Left ventricle myocardium inferior (tissue), 1 donor: Measurements from ENCODE around the gene TMEM214. TPM values are rescaled to one million over a fixed set of nuclear protein-coding genes. Genes with fewer than 3 reads are reported as not detected.

Experiments used
- DNase-seq: peaks from one replicate; pipeline ENCODE4 v3.0.0-alpha.2; 2020
- H3K27ac ChIP-seq: fragments of 200-600 bp; replicated peaks from 2 replicates; pipeline ENCODE4 v1.8.0; 2021
- H3K27me3 ChIP-seq: fragments of 200-600 bp; 2 replicates; pipeline ENCODE4 v1.8.0; 2021; ENCODE audit warnings: low read depth
- H3K36me3 ChIP-seq: fragments of 200-600 bp; 2 replicates; pipeline ENCODE4 v1.8.0; 2021
- H3K4me1 ChIP-seq: fragments of 200-600 bp; 2 replicates; pipeline ENCODE4 v1.8.0; 2021
- H3K4me3 ChIP-seq: fragments of 200-600 bp; 2 replicates; pipeline ENCODE4 v1.8.0; 2021; ENCODE audit warnings: mild to moderate bottlenecking, moderate library complexity
- H3K9me3 ChIP-seq: fragments of 200-600 bp; replicated peaks from 2 replicates; pipeline ENCODE4 v1.8.0; 2021
- CTCF ChIP-seq: fragments of 200-600 bp; IDR thresholded peaks from 2 replicates; pipeline ENCODE4 v1.8.0; 2021; ENCODE audit warnings: antibody characterized with exemption, mild to moderate bottlenecking, borderline replicate concordance
- intact Hi-C: fragments of 100-400 bp; cut with micrococcal nuclease; formaldehyde crosslinking; loops from one replicate; pipeline ENCODE4 v1.11.0; 2022
- total RNA-seq: library from RNA; stranded (reverse); fragmentation: NEBNext Ultra II Directional; extraction: Animal tissue kit (Norgen Biotek cat#: 25700); gene quantifications from one replicate; pipeline ENCODE4 v1.2.1, GENCODE V29; 2021
- donor health status: DM: no; HTN: yes; CAD: no; lungs with severe emphysema.

TMEM214 gene
- total RNA-seq, 1 donor from 2014 or later: 31.4 TPM

DNA sequence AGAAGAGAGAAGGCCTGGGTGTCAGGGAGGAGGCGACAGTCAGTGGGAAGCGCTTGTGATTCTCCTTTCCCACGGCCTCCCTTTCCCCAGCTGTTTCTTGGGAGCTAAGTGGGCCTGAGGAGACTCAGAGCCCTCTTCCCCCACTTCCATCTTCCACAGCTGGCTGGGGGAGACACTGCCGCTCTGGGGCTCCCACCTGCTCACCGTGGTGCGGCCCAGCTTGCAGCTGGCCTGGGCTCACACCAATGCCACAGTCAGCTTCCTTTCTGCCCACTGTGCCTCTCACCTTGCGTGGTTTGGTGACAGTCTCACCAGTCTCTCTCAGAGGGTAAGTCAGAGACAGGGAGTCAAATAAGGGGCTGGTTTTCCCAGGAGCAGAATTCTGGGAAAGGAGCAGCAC lies 7.1 kb downstream of the TMEM214 start:
- H3K36me3 ChIP-seq: peaks cover 67% of the 10 kb centered on the region
- peaks cover 15% of the 10 kb centered on the region for H3K4me1 ChIP-seq
- H3K27ac ChIP-seq: no peak overlapping the region
- no peak for TF ChIP-seq CTCF
- H3K9me3 ChIP-seq: no peaks in the 10 kb centered on the region
- H3K4me3 ChIP-seq: no peak overlapping the region
- H3K27me3 ChIP-seq: no peaks in the 10 kb centered on the region
- intact Hi-C loops: no loop called here
- no peak for DNase-seq

DNA sequence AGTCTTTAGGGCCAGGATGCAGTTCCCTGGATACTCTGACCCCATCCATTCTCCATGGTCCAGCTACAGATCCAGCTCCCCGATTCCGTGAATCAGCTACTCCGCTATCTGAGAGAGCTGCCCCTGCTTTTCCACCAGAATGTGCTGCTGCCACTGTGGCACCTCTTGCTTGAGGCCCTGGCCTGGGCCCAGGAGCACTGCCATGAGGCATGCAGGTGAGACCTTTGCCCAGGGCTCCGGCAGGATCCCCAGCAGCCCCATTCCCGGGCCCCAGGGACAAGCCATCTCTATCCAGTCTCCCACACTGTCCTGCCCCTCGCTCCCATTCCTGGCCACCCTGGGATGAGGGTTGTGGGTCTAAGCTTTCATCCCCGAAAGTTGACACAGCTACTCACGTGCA lies 7.5 kb downstream of the TMEM214 start:
- Histone ChIP-seq H3K9me3 (no peaks in the 10 kb centered on the region), H3K27ac (no peak overlapping the region), H3K4me3 (no peak overlapping the region), H3K27me3 (no peaks in the 10 kb centered on the region), H3K4me1 (peaks cover 11% of the 10 kb centered on the region), H3K36me3 (peaks cover 63% of the 10 kb centered on the region)
- DNase-seq: no peak
- intact Hi-C loops: no loop called here
- no peak for TF ChIP-seq CTCF

DNA sequence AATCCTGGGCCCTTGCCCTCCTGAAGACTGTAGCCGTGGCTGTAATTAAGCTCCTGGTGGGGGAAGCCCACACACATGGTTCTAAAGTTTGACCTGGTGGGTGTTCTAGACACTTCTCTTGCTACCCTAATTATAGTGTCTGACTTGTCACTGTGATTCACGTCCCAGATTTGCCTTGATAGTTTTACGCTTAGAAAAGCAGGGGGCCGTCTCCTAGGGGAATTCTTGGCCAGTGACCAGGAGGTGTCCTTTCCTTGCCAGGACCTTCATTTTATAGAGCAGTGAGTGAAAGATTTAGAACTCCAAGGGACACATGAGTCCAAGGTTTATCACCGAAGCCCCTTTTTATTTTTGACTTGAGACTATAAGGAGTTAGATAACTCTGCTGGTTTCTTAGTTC lies 9.0 kb downstream of the TMEM214 start:
- Histone ChIP-seq H3K27ac (no peak overlapping the region), H3K36me3 (peaks cover 49% of the 10 kb centered on the region), H3K4me1 (peaks cover 8% of the 10 kb centered on the region), H3K9me3 (no peaks in the 10 kb centered on the region), H3K27me3 (no peaks in the 10 kb centered on the region), H3K4me3 (no peak overlapping the region)
- intact Hi-C loops: no loop called here
- DNase-seq: no peak
- no peak for TF ChIP-seq CTCF

- TF ChIP-seq CTCF: no peak
- Histone ChIP-seq H3K4me3 (no peak overlapping the region), H3K4me1 (peaks cover 8% of the 10 kb centered on the region), H3K27me3 (no peaks in the 10 kb centered on the region), H3K36me3 (peaks cover 44% of the 10 kb centered on the region), H3K9me3 (no peaks in the 10 kb centered on the region), H3K27ac (no peak overlapping the region)
- intact Hi-C loops: no loop called here
- no peak for DNase-seq
These were observed 9.4 kb downstream of the TMEM214 start for GRCh38 chr2:27042159-27042661.

DNA sequence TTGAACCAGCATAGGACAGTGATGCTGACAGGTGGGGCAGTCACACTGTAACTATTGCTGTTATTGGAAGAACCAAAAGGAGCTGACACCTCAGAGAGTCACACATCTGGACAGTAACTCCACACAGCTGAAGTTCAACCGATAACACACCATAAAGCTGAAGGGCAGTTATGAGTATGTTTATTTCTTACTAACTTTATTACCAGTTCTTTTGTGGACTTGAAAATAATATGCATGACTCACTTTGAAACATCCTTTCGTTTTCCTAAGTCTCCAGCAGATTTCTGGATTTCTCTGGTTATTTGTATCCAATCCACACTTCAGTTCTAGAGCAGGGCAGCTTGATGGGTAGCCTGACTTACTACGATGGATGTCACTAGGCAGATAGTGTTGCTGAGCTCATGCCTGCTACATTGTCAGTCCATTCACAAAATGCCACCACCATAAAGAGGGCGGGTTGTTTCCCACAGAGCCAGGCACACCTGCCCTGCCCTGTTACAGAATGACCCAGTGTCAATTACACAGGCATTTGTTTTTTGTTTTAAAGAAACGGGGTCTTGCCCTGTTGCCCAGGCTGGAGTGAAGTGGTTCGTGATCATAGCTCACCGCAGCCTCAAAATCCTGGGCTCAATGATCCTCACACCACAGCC lies 10.3 kb downstream of the TMEM214 start:
- H3K4me3 ChIP-seq: no peak overlapping the region
- H3K9me3 ChIP-seq: no peaks in the 10 kb centered on the region
- peaks cover 8% of the 10 kb centered on the region for H3K4me1 ChIP-seq
- H3K36me3 ChIP-seq: peaks cover 35% of the 10 kb centered on the region
- H3K27ac ChIP-seq: no peak overlapping the region
- TF ChIP-seq CTCF: no peak
- no peak for DNase-seq
- intact Hi-C loops: no loop called here
- H3K27me3 ChIP-seq: no peaks in the 10 kb centered on the region
